Caki2 (cell line): ENCODE results near the gene TMEM131L. TPM values are rescaled to one million over a fixed set of nuclear protein-coding genes. Genes with fewer than 3 reads are reported as not detected.
"Not testable (repeated sequence)": the region's sequence is repeated elsewhere in the genome, so short reads cannot be mapped to it uniquely, and the experiment has no call there.

ENCODE experiments used
- DNase-seq: peaks from one replicate; pipeline ENCODE4 v3.0.0-alpha.2; 2015; ENCODE audit warnings: low read depth
- in situ Hi-C: cut with HindIII; loops from 2 replicates; pipeline ENCODE4 v1.10.0; 2016; ENCODE audit warnings: low sequenced_read_pairs, low pct_unique_long_range_greater_than_20kb, mixed read lengths
- total RNA-seq: library from RNA; depleted of rRNA; stranded (reverse); fragments of >200 nt; shearing (Covaris generic); gene quantifications from 2 replicates; pipeline ENCODE4 v1.2.3, GENCODE V29; 2014; ENCODE audit warnings: low replicate concordance

Gene TMEM131L
- total RNA-seq, 1 experiment from 2014 or later, result 6.0 TPM

DNA sequence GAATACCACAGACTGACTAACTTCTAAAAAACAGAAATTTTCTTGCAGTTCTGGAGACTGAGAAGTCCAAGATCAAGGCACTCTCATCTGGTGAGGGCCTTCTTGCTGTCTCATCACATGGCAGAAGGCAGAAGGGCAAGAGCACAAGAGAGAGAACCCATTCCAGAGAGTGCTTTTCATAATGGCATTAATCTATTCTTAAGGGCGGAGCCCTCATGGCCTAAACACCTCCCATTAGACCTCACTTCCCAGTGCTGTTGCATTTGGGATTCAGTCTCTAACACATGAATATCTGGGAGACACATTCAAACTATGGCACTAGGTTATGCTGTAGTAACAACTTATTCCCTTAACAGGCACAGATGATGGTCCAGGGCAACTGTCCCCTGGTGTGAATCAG lies 180.8 kb downstream of the TMEM131L start:
- in situ Hi-C loops, result no loop called here
- no peak for DNase-seq

DNA sequence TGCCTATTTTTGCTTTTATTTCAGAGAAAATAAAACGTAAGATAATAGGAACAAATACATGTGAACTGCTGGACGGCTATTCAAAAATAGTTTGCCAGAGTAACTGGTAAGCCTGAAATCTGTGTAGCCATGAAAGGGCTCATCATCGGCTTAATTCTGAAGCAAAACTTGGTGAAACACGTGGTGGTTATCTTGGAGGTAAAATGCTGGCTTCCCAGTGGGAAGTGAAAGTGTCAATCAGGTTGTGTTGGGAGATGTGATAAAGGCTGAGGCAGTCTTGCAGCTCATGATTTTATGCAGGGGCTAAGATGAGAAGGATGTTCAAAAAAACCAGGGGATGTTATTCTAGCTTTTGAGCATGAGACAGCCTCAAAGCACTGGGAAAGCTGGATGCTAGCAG lies 181.8 kb downstream of the TMEM131L start:
- in situ Hi-C loops, result no loop called here
- no peak for DNase-seq

DNA sequence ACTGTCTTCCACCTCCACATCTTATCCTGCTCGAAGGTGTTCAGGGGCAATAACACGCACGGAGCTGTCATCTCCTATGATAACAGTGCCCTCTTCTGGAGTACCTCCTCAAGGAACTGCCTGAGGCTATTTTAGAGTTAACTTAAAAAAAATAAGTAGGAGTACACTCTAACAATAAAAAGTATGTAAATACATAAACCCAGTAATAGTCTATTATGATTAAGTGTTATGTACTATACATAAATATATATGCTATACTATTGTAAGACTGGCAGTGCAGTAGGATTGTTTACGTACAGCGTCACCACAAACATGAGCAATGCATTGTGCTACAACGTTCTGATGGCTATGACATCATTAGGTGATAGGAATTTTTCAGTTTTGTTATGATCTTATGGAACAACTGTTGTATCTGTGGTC lies 183.4 kb downstream of the TMEM131L start:
- in situ Hi-C loops, result no loop called here
- no peak for DNase-seq

DNA sequence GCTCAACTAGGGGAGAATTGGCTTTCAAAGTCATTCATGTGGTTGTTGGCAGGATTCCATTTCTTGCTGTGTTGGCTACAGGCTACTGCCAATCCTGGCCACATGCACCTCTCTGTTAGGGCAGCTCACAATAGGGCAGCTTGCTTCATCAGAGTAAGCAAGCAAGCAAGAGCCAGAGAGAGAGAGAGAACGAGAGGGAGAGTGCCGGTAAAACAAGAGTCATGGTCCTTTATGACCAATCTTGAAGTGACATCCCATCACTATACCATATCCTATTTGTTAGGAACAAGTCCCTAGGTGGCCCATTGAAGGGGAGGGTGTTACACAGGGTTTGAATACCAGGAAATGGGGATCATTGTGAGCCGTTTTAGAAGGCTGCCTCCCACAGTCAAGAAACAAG lies 185.0 kb downstream of the TMEM131L start:
- no peak for DNase-seq
- in situ Hi-C loops, result no loop called here

DNA sequence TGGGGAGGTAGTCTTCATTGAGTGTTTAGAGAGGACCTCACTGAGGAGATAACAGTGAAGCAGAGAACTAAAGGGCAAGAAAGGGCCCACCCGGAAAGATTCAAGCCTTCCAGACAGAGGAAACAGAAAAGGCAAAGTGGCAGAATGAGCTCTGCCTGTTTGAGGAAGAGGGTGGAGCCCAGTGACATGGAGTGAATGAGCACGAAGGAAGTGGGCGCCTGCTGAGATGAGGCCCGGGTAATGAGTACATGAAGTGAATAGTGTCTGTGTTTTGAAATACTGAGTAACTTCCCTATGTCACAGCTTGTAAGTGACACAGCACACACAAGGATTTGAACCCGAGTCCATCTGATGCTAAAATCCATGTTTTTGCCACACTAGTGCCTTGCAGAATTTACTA lies 185.4 kb downstream of the TMEM131L start:
- in situ Hi-C loops, result no loop called here
- DNase-seq, result no peak

DNA sequence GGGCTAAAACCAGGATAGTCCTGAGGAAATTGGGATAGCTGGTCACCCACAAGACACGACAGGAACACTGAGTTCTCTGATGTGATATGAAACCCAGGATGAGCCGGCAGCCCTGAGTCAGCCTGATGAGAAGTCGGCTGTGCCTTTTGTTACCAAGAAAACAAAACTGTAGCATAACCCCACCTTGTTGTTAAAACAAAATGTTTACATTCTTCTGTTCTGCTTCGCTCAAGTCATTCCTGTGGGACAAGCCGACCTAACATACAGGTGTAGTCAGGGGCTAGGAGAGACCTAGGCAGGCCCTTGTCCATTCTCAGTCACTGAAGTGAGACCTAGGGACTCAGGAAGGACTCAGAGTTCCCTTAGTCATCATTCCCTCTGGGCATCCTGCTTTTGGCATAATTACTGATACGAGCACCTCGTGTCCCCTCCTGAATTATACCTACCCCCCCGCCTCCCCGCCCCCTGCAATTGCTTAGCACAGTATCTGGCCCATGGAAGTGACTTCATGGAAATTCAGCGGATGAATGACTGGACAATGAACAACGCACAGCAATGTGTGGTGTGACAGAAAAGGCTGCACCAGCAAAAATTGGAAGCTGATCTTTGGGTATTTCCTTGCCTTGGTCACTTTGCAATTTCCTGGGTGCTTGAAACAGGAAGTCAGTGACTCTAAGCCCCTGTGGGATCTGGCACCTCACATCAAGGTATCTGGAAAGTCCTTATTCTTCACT lies 186.1 kb downstream of the TMEM131L start:
- in situ Hi-C loops, result no loop called here
- DNase-seq, result peak; percentile 13

DNA sequence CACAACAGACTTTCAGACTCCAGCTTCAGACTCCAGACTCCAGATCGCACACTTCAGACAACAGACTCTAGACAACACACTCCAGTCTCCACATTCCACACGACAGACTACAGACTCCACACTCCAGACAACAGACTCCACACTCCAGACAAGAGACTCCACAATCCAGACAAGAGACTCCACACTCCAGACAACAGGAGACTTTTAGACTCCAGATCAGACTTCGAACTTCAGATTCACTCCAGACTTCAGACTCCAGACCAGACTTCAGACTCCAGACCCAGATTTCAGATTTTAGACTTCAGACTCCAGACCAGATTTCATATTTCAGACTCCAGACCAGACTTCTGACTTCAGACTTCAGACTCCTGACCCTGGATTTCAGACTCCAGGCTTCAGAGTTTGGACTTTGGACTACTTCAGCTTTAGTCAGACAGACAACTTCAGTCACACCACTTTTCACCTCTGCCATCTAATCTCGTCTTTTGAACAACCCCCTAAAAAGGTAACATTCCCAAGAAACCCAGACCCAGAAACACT lies 188.9 kb downstream of the TMEM131L start:
- in situ Hi-C loops, result no loop called here
- no peak for DNase-seq

DNA sequence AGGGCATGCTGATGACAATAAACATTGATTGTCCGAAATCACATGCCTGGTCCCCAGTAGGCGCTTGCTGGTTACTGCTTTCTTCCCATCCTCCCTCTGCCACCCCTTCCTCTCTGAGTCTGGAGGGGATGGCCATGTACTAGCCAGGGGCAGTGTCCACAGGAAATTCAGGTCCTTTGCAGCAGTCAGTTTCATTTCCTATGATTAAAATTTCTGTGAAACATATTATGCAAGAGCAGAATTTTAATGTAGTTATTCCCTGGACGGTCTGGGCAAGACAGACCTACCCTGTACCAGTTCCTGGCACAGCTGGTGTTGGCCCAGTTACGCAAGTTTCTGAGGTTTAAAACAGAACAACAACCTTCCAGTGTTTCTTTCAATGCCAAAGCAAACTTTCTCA lies 189.8 kb downstream of the TMEM131L start:
- no peak for DNase-seq
- in situ Hi-C loops, result no loop called here

DNA sequence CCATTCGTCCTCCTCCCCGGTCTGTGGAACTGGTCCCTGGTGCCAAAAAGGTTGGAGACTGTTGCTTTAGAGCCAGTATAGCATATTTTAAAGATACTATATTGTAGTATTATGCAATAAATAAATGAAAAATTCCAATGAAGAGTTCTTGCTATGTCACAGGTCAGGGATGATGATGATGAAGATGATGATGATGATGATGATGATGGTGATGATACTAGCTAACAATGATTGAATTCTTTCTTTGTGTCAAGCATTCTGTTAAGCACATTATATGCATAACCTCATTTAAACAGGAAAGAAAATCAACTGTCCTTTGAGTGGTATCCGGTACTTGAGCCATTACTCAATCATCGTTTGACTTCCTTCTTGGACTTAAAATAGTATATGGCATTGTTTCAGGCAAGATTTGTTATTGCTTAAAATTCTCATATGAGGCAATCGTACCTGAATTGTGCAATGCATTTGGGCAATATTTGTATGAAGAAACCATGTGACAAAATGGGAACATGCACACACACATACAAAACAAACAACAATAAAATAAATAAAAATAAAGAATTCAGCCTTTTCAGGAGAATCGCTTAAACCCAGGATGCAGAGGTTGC lies 195.2 kb downstream of the TMEM131L start:
- DNase-seq, result no peak

DNA sequence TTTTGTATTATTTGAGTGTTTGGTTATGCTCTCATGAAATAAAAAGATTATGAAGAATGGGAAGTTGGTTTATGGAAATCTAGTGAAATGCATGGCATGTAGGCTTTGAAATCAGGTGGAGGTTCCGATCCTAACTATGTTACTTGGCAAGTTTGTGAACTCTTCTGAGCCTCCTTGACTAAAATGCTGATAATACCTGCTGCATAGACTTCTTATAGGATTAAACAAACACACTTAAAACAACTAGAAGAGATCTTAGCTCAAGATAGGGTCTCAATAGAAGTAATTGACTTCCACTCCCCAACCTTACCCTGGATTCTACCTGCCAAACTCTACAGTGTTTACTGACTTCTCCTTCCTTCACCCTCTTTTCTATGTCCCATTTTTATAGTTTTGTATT lies 195.7 kb downstream of the TMEM131L start:
- in situ Hi-C loops, result no loop called here
- no peak for DNase-seq

More for the DNA sequence above, 195.2 kb downstream of the TMEM131L start:
- in situ Hi-C loops, result no loop called here

DNA sequence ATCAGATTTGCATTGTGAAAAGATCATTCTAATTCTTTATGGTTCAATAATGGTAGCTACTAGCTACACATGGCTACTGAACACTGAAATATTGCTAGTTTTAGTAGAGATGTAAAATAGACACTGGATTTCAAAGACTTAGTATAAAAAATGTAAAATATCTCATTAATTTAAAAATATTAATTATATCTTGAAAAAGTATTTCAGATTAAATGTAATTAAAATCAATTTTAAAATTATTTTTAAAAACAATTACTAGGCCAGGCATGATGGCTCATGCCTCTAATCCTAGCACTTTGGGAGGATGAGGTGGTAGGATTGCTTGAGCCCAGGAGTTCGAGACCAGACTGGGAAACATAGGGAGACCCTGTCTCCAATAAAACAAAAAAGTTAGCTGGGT lies 197.5 kb downstream of the TMEM131L start:
- in situ Hi-C loops, result no loop called here
- DNase-seq, result no peak

DNA sequence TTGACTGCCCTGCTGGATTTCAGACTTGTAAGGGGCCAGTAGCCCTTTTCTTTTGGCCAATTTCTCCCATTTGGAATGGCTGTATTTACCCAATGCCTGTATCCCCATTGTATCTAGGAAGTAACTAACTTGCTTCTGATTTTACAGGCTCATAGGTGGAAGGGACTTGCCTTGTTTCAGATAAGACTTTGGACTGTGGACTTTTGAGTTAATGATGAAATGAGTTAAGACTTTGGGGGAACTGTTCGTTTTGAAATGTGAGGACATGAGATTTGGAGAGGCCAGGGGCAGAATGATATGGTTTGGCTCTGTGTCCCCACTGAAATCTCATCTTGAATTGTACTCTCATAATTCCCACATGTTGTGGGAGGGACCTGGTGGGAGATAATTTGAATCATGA lies 200.3 kb downstream of the TMEM131L start:
- DNase-seq, in situ Hi-C loops: not testable (repeated sequence)

DNA sequence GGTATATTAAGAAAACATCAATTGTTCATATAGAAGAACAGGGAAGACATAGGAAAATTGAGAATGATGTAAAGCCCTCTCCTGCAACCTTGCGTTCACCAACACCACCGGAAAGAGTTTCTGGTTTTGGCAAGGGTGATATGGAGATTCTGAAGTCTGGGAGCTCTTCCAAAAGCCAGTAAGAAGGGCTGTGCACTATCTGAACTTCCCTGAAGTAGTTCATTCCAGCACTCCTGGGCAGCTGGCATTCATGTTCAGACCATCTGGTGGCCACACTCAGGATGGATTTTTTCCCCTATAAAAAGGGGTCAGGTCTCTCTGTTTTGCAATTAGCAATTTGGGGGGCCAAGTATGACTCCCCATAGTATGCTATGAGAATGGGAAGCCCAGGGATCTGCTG lies 202.5 kb downstream of the TMEM131L start:
- no peak for DNase-seq
- in situ Hi-C loops, result no loop called here

DNA sequence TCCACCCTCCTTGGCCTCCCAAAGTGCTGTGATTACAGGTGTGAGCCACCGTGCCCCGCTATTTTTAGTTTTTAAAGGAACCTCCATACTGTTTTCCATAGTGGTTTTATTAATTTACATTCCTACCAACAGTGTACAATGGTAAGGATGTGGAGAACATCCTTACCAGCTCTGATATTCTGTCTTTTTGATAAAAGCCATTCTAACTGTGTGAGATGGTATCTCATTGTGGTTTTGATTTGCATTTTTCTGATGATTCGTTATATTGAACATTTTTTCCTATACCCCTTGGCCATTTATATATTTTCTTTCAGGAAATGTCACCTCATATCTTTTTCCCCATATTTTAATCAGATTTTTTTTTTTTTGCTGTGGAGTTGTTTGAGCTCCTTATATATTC lies 203.7 kb downstream of the TMEM131L start:
- DNase-seq, result no peak
- in situ Hi-C loops, result no loop called here

DNA sequence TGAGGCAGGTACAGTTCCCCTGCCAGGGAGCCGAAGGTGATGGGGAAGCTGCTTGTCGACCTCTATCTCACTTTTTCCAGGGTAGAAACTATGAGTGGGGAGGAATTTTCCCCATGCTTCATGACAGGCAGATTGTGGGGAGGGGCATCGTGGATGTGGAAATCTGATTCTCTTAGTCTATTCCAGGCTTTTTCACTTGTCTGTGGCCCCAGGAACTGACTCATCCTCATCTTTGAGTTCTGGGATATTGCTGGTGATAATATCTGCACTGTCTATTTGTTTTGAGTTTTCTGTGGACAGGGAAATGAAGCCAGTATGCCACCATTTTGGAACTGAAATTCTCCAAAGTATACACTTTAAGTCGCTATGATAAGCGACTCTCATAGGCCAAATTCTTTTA lies 210.3 kb downstream of the TMEM131L start:
- in situ Hi-C loops, result no loop called here
- DNase-seq, result peak; percentile 5

DNA sequence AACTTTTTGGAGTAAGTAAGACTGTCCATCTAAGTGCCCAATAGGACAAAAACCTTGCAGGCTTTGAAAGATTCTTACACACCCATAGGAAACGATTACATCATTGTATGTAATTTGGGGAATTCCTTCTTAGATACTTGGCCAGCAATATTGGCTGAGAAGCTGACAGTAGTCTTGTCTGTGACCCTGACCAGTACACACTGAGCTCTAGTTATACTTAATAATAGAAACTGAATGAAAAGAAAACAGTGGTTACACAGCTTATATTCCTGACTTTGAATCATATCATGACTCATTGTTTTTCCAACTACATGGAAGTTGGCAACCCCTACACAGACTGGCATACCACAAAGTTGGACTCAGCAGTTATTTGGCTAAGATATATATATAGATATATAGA lies 210.8 kb downstream of the TMEM131L start:
- in situ Hi-C loops, result no loop called here
- peak; percentile 66 for DNase-seq

DNA sequence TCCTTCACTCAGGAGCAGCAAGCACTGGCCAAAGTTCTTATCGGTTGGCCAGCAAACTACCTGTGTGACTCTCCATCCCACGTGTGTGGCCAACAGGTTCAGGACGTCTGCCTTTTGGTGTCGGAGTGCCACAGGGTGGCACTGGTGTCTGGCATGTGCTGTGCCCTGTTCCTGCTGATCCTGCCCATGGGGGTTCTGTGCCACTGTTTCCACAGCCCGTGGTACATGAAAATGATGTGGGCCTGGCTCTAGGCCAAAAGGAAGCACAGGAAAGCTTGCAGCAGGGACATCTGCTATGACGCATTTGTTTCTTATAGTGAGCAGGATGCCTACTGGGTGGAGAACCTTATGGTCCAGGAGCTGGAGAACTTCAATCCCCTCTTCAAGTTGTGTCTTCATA lies 213.3 kb downstream of the TMEM131L start:
- in situ Hi-C loops, result no loop called here

DNA sequence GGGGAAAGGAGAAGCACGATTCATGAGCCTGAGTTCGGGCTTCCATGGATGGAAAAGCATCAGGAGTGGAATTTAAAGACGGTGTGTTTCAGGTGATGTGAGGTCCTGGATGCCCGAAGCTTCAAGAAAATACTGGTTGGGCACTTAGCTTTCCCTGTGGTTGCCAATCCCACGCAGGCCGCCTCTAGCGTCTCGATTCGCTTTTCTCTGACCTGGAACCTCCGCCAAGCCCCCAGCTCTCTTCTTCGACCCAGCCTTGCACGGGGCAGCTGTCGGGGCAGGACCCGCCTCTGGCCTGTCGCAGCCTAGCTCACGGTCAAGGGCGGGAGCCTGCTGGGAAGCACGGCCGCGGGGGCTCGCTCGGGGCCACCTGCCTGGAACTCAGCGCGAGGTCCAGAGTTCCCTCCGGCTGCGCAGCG lies 217.6 kb downstream of the TMEM131L start:
- DNase-seq, result no peak
- in situ Hi-C loops, result no loop called here

More for the DNA sequence above, 213.3 kb downstream of the TMEM131L start:
- DNase-seq, result no peak

DNA sequence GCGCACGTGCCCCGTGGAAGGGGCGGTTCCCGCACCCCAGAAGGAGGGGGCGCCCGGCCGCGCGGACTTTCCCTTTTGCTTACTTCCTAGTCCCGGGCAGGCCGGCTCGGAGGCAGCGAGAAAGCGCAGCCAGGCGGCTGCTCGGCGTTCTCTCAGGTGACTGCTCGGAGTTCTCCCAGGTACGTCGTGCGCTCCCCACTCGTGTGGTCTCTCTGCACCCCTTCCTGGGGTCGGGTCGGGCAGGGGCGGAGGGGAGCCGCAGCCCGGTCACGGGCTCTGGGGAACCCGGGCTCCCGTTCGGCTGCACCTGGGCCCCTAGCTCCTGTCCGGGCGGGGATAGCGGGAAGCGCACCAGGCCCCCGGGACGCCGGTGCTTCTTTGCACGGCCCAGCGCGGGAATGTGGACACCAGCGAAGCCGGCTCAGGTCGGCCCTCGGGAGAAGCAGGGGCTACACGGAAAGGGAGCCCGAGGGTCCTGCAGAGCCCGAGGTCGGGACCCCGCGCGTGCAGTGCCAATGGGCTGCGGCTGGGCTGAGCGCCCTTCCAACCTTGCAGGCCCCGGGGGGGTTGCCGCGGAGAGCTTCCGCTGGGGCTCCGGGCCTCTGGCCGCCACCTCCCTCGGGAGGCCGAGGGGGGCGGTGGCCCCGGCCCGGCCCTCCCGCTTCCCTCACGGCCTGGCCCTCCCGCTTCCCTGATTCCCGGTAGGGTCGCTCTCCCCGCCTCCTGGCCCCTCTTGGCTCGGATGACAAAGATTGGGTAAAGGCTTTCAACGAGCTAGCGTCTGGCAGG lies 218.2 kb downstream of the TMEM131L start, which contains the start of gene TLR2:
TLR2 (plus strand) TSS at position 99 of the 789 bp plus-strand sequence. CDS start 18,628 bp downstream, outside the sequence.
- DNase-seq, result peak; percentile 48
- in situ Hi-C loops, result no loop called here
